NOMO-1 treated with DMSO at 0.1 percent for 48 hours (cell line): ENCODE measurements around the gene CENPX.

Experiments
- DNase-seq: peaks from one replicate; lab custom pipeline; 2025; ENCODE audit not compliant: unreplicated experiment; lab: John Stamatoyannopoulos, UW

The CENPX gene

DNA sequence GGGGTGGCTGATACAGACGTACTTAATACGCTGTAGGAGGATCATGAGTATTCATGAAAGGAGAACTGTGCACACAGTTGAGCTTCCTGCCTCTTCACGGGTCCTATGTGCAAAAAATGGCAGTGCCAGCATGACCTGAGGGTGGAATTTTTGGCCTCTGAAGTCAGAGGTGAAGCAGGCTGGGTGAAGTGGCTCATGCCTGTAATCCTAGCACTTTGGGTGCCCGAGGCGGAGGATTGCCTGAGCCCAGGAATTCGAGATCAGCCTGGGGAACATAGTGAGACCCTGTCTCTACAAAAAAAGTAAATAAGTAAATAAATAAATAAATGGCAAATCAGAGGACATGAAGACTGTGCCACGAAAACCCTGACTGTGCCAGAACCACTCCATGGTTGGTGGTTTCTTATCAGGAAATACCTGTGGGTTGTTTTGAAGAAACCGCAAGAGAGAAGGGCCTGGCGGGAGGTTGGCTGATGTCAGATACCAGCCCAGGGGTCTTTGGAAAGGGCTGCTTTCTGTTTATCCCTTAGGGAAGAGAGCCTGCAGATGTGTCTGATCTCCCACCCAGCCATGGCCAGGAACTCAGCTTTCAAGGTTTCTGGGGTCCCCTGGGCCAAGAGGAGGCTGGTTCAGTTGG lies 41.9 kb downstream of the CENPX start:
- DNase-seq: no peak

DNA sequence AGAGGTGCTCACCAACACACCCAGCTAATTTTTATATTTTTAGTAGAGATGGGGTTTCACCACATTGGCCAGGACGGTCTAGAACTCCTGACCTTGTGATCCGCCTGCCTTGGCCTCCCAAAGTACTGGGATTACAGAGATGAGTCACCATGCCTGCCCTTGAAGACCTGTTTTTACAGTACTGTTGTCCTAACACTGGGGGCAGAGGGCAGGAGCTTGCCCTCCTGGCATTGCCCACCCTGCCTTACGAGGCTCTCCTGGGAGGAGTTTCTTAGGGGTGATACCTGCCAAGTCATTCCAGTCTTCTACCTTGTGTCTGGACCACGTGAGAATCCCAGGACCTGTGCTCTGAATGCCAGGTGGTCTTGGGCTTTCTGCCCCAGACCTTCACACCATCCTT lies 42.6 kb downstream of the CENPX start:
- no peak for DNase-seq

DNA sequence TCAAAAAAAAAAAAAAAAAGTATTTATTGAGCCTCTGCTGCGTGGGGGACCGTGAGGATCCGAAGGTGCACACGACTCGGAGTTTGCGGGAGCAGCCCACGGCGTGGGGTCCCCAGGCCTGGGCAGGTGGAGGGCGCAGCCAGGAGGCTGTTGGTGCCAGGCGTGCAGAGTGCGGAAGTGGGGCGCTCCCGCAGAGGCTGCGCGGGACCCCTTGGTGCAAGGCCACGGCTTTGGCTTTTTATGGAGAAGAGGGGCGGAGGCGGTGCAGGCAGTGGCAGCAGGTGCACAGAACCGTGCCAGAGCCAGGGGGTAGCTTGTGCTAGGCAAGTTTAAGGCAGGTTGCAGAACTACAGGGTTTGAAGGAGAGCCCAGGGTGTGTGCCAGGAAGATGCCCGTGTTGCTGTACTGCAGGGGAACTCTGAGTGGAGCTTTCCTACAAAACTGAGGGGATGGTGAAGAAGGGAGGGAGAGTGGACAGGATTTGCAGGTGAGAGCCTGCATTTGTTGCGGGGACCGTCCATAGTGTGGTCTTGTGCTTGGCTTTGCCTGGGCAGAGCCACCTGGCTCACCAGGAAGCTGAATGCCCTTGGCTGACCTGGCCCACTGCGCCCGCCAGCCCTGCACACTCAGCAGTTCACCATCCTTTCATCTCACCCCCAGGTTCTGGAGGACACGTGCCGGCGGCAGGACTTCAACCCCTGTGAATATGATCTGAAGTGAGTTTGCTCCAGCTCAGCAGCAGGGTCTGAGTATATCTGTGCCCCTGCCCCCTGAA lies 44.0 kb downstream of the CENPX start:
- no peak for DNase-seq

DNA sequence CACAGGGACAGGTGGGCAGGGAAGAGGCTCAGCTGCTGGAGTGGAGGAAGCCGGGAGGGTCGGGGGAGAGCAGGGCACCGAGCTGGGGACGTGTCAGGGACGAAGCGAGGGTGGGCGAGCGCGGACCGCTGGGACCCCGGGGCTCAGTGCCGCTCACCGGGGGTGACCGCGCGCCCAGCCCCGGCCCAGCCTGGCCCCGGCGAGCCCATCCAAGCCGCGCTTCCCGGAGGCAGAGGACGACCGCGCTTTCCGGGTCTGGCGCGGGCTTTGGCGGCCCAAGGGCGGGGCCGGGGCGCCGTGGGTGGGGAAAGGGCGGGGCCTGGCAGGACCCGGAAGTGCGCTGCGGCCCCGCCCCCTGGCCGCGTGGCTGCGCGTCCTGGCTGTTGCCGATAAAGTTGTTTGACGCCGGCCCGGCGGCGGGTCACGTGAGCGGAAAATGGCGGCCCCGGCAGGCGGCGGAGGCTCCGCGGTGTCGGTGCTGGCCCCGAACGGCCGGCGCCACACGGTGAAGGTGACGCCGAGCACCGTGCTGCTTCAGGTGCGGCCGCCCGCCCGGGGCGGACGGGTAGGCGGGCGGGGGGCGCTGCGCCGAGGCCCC lies 45.4 kb downstream of the CENPX start, which contains the start of gene ASPSCR1:
Gene ASPSCR1, plus strand, starts transcription at position 419 of the 598 bp plus-strand sequence. Its CDS starts 18 bp downstream, at position 437.
- DNase-seq: peak; percentile 73

DNA sequence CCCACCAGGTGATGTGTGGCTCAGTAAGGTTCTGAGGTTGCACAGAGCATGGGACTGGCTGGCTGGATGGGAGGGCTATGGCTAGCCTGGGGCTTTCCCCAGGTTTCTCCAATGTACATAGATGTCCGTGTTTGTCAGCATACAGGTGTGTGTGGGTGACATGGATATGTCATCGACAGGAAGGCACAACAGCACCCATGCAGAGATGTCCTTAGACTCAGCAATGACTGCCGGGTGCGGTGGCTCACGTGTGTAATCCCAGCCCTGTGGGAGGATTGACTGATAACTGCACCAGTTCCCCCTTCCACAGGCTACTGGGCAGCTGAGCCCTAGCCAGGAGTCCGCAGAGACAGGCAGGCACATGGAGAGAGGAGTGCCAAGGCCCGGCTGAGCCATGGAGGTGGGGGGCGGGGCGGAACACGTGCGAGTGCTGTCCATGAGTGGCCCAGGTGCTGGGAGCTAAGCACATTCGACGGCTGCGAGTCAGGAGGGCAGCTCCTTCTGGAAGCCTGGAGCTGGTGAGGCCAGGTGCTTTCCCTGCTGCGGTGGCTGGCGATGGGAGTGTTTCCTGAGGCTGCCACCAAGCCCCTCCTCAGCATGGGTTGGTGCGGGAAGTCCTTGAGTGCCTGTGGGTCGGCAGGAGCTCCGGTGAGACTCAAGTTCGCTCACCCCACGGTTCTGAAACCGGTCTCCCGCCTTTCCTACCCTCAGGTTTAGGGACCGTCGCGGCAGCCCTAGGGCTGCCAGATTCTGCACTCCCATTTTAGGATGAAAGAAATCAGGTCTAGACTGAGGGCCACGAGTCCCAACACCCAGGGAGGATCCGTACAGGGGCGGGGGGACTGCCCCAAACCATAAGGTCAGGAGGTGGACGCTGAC lies 46.1 kb downstream of the CENPX start:
- DNase-seq: no peak

DNA sequence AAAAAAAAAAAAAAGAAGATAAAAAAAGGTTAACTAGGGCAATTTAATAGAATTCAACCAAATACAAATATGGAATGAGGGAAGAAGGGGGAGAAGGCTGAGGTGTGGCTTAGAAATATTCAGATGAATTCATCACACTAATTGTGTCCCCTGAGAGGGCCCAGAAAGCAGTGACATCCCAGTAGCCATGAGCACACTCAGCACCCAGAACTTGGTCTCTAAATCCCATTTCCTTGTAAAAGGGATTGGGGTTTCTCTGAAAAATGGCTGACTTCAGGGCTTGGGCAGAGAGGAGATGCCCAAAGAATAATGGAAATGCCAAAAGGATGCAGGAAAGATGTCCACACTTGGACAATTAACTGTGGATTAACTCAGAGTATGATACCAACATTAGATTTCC lies 49.2 kb downstream of the CENPX start:
- DNase-seq: no peak

DNA sequence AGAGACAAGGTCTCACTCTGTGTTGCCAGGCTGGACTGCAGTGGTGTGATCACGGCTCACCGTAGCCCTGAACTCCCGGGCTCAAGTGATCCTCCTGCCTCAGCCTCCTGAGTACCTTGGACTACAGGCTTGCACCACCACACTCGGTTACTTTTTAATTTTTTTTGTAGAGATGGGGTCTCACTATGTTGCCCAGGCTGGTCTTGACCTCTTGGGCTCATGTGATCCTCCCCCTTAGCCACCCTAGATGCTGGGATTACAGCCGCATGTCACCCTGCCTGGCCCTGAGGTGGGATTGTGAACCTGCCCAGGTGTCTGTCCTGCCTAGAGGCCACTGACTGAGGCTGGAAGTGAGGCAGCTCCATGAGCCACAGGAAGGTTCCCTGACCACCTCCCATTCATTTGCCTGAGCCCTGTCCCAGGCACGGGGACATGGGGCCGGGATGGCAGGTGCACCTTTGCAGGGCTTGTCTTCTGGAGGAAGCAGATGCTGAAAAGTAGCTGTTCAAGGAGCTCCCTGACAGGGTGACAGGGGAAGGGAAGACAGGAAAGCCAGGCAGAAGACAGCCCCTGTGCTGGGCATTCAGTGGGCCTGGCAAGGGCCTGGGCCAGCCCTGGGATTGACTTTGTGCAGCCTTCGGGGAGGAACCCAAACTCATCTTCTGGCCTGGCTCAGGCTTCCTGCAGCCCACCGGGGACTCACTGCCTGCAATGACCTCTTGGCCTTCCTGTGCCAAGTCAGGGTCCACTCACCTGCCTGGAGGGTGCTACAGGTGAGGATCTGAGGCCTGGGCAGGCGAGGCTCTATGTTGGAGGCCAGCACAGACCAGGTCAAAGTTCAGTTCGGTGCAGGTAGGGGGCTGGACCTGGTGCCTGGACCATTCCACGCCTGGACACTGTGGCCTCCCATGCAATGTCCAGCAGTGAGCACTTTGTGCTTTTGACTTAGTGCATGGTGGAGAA lies 53.5 kb downstream of the CENPX start:
- DNase-seq: no peak
